ENCODE results near the gene CCDC7.

DNA sequence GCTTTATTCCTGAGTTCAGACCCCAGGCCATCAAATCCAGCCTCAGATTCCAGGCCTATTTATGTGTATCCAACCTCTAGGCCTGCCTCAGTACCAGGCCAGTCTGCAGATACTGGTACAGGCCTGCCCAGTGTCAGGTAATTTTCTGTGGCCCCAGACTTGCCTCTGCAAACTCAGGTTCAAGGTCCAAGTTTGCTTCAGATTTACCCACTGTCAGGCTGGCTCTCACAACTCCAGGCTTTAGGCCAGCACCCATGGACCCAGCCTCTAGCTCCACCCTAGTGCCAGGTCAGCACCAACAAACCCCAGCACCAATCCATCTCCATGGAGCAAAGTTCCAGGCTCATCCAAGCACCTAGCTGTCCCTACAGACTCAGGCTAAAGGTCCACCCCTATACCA, 342.4 kb downstream of the CCDC7 start:
- TF ChIP-seq, protein P1, sequence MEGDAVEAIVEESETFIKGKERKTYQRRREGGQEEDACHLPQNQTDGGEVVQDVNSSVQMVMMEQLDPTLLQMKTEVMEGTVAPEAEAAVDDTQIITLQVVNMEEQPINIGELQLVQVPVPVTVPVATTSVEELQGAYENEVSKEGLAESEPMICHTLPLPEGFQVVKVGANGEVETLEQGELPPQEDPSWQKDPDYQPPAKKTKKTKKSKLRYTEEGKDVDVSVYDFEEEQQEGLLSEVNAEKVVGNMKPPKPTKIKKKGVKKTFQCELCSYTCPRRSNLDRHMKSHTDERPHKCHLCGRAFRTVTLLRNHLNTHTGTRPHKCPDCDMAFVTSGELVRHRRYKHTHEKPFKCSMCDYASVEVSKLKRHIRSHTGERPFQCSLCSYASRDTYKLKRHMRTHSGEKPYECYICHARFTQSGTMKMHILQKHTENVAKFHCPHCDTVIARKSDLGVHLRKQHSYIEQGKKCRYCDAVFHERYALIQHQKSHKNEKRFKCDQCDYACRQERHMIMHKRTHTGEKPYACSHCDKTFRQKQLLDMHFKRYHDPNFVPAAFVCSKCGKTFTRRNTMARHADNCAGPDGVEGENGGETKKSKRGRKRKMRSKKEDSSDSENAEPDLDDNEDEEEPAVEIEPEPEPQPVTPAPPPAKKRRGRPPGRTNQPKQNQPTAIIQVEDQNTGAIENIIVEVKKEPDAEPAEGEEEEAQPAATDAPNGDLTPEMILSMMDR (IDR thresholded peaks at IDR 0.05): no peak
- no peak for TF ChIP-seq POLR2A (IDR thresholded peaks at IDR 0.05)
